HG02623 (cell line): ENCODE data around the gene USP16.
"Not testable (repeated sequence)": the region's sequence is repeated elsewhere in the genome, so short reads cannot be mapped to it uniquely, and the experiment has no call there.

Experiments
- ATAC-seq: cut with Tn5 transposase; IDR thresholded peaks from one replicate; pipeline ENCODE4 v1.9.1; 2021; ENCODE audit warnings: moderate library complexity; ENCODE audit not compliant: unreplicated experiment

Gene USP16

DNA sequence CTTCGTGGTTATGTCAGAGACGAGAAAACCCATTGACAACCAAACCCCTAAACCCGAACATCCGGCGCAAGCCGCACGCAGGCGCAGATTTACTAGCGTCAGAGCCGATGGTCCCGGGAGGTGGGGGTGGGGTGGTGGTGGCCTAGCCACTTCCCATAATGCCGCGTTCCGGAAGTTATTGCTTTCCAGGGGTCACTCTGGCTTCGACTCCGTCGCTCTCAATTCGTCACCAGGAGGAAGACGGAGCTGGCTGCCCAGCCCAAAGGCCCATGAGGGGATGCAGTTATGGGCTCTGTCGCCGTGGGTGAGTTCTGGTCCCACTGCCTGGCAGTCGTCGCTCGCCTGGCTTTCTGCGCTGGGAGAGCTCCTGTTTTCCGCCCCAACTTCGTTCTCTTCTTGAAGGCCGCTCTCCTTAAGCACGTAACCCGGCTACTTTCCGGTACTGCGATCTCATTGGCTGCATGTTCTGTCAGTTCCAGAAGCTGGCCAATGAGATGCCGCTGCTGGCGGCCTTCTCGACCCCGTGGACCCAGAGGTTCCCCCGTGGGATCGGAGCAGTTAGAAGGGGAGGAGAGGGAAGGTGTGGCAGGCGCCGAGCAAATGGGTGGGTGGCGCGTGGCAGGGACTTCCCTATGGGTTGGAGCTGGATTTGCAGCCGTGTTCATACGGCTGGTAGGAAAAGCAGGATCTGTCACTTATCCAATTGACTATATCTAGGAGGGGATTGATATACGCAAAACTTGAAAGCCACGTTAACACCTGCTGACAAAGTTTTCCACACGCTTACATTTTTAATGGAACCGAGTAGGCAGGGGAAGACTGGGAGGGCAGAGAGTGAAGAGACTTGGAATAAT, at the start of gene USP16:
Gene USP16 (plus strand): TSS at position 195 of the 854 bp plus-strand sequence. CDS start 3,246 bp downstream, outside the sequence.
- peak; percentile 98 for ATAC-seq

GRCh38 chr21:28975397-28975796, 49.1 kb upstream of the USP16 start:
- ATAC-seq: no peak

DNA sequence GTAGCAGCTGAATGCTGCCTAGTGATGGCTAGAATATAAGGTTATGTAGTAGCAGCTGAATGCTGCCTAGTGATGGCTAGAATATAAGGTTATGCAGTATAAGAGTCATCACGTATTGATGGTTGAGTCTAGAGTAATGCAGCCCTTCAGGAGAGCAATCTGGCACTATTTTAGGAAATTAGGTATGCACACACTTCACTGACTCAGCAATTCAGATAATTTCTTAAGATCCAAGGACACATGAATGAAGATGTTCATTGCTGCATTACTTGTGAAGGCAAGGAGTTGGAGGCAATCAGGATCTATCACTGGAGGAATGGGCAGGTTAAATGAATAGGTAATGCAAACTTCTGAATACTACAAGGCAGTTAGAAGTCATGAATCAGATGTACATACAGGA, 45.4 kb upstream of the USP16 start:
- ATAC-seq: no peak

DNA sequence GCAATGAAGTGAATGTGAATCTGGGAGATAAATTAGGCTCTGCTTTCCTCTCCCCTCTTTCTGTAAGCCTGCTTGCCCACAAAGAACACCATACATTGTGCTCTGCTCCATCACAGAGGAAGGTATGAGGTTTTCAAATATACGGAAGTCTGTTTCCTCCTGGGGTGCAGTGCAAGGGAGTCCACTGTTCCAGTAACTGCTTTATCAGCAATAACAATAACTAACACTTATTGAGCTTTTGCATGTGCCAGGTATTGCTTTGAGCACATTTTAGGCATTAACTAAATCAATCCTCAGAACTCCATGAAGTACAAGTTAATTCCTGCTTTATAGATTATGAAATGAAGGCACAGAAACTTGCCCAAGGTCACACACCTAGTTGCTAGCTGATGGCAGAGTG, 41.8 kb upstream of the USP16 start:
- no peak for ATAC-seq

- no peak for ATAC-seq
Measured at GRCh38 chr21:28986677-28987076, 37.8 kb upstream of the USP16 start.

- not testable (repeated sequence) for ATAC-seq
Measured at GRCh38 chr21:28988146-28988545, 36.3 kb upstream of the USP16 start.

- no peak for ATAC-seq
Measured at GRCh38 chr21:28991861-28992525, 32.5 kb upstream of the USP16 start.

DNA sequence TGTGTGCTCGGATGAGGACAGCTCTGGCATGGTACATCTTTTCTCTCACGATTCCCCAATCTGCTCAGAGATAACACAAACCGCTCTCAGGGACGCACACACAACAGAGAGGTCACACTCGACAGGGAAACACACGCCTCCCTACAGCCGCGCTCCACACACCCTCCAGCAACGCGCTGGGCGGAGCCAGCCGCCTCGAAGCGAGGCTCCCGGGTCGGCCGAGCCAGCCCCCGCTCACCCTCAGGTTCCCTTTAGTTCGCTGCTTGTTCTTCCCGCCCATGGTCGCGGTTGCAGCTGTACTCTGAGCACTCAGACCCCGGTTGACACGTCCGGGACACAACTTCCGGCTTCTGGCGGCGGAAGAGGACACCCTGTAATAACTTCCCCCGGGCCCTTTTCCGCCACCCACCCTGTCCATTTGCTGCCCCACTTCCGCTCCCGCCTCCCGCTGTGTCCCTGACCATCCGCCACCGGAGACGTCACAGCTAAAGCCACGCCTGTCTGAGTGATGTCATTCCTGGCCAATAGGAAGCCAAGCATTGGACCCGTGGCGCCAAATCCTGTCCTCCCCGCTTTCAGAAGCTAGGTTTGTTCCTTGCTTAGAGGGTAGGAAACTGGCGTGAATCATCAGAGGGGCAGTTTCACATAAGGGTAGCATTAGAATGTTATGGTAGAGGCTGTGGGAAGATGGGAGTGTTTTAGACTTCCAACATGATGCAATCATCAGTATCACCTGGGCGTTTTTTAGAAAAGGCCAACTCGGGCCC, 31.8 kb upstream of the USP16 start, which contains the start of gene LTN1:
Gene LTN1 (minus strand): TSS at position 352 of the 767 bp plus-strand sequence. CDS start 72 bp downstream, at position 280.
- ATAC-seq: peak; percentile 97

GRCh38 chr21:28993293-28993629, 31.2 kb upstream of the USP16 start:
- no peak for ATAC-seq

- peak; percentile 98 for ATAC-seq
Measured at GRCh38 chr21:29002442-29003144, 21.9 kb upstream of the USP16 start.

DNA sequence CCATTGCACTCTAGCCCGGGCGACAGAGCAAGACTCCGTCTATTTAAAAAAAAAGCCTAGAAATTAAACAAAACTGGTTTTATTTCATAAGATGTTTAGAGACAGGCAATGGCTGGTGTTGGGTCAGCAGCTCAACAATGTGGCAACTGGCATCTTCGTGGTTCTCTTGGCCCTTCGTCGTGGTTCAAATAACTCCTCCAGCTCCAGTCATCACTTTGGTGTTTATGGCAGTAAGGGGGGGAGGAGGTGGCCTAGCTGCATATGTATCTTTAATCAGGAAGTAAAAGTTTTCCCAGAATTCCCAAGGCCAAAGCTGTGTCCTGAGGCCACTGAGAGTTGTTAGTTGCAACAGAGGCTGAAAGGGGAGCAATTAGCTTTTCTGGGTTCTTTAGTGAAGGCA, 18.8 kb upstream of the USP16 start:
- no peak for ATAC-seq

DNA sequence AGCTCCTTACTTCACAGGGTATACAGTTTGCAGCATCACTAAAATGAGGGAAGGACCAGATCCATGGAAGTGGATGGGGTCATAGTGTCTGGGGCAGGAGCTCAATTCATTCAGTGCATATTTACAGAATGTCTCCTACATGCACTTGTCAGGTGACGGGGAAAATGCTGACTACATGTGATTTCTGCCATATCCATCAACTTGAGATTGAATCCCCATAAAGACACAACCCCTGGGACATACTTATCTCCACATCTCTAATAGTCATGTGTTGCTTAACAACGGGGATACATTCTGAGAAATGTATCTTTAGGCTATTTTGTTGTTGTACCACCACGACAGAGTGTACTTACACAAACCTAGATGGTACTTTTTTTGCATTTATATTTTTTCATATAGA, 17.3 kb upstream of the USP16 start:
- no peak for ATAC-seq

GRCh38 chr21:29007810-29008209, 16.7 kb upstream of the USP16 start:
- ATAC-seq: no peak

DNA sequence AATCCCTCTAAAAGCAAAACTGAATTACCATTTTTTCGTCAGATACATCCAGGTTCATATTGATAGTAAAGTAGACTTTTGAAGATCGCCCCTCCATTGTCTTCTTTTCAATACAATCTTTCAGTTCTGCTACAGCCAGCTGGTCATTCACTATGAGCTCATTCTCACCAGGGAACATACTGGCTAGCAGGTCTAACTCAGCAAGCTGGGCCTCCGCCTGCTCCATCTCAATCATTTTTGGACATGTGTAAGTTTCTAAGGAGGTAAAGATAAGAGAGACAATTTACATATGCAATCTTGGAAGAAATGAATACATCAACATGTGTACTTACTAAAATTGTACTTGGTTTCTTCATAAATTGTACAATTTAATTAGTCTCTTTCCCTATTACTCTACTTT, 16.1 kb upstream of the USP16 start:
- no peak for ATAC-seq

DNA sequence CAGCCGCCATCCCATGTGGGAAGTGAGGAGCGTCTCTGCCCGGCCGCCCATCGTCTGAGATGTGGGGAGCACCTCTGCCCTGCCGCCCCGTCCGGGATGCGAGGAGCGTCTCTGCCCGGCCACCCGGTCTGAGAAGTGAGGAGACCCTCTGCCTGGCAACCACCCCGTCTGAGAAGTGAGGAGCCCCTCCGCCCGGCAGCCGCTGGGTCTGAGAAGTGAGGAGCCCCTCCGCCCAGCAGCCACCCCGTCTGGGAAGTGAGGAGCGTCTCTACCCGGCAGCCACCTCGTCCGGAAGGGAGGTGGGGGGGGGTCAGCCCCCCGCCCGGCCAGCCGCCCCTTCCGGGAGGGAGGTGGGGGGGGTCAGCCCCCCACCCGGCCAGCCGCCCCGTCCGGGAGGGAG, 13.2 kb upstream of the USP16 start:
- ATAC-seq: not testable (repeated sequence)

GRCh38 chr21:29017639-29018237, 6.7 kb upstream of the USP16 start:
- no peak for ATAC-seq

DNA sequence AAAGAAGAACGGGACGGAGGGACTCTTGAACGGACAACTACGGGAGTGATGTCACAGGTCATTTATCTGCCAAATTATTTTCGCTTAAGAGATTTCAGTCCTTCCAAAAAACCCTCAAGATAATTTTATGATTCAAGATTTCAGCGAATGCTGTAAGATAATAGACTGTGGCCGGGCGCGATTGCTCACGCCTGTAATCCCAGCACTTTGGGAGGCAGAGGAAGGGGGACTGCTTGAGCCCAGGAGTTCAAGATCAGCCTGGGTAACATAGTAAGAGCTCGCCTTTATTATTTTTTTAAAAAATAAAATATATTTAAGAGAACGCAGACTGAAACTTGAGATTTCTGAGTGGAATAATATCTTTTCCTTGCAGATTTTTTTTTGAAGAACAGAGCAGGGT, 5.9 kb upstream of the USP16 start:
- peak; percentile 20 for ATAC-seq

GRCh38 chr21:29022166-29022565, 2.3 kb upstream of the USP16 start:
- ATAC-seq: no peak

- no peak for ATAC-seq
Measured at GRCh38 chr21:29025328-29025713, 853 bp downstream of the USP16 start.

- no peak for ATAC-seq
Measured at GRCh38 chr21:29029524-29029923, 5.1 kb downstream of the USP16 start.

DNA sequence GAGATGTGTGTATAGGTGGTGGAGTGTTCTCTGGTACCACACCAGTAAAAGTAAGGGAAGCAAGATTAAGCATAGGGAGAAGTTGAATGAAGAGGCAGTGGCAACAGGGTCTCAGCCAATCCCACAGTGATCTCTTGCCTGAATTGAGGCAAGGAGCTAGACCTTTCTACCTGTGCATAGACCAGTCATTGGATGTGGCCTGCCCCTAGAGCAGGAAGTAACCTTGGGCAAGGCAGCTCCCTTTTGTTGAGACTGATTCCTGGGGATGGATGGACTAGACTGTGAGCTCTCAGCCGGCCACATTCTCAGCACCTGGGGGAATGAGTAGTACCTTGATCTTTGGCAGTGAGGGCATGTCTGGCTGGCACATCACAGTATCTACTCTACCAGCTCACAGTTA, 6.4 kb downstream of the USP16 start:
- no peak for ATAC-seq
